ENCODE results near the gene CCNL1. TPM values are rescaled to one million over a fixed set of nuclear protein-coding genes. Genes with fewer than 3 reads are reported as not detected.

CCNL1 gene
- total and polyA plus RNA-seq, 7 donors = 21.8 to 55.5 (median 34.5) TPM

DNA sequence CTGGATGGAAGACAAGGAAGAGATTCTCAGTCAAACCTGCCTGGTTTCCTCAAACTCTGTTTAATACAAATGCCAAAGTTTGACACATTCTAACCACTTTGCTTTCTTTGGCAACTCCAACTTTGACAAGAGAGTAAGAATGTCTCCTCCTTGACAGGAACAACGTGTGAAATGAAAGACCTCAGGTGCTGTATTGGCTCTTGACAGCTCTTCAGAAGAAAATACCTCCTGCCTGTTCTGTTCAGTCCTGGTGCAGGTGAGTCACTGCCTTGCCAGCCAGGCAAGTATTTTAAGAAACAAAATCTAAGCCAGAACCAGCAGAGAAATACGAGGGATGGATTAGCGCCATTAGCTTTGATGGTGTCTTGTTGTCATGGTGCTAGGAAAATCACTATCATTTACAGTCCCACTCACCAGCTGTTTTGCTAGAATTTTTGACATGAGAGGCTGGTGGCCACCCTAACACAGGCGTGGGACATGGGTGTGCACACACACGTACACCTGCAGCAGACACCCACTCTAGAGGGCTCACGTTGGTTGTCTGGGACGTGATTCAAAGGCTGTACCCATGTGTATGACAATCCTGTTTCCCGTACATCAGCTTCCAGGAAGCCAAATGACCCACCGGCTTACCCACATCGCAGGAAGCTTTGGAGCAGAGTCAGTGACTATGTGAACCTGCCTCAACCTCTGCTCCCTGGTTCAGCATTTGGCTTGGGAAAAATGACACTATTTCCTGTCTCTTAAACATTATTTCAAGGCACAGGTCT, 60.4 kb downstream of the CCNL1 start:
- Histone ChIP-seq H3K27me3 (ENCODE audit: insufficient read depth in 3 of 3, low read length in 2 of 3) (no peaks in the 10 kb centered on the region), H3K36me3 (ENCODE audit: insufficient read depth in 1 of 2, low read depth in 1 of 2) (no peaks in the 10 kb centered on the region), H3K4me3 (no peak overlapping the region), H3K27ac (peak overlapping the region; percentile 64), H3K4me1 (peaks cover 24% of the 10 kb centered on the region), H3K9me3 (no peaks in the 10 kb centered on the region)
- 48 to 58% (median 52%) methylated on average over 10 of the region's 10 CpGs for WGBS, 3 donors
- TF ChIP-seq, protein P1, sequence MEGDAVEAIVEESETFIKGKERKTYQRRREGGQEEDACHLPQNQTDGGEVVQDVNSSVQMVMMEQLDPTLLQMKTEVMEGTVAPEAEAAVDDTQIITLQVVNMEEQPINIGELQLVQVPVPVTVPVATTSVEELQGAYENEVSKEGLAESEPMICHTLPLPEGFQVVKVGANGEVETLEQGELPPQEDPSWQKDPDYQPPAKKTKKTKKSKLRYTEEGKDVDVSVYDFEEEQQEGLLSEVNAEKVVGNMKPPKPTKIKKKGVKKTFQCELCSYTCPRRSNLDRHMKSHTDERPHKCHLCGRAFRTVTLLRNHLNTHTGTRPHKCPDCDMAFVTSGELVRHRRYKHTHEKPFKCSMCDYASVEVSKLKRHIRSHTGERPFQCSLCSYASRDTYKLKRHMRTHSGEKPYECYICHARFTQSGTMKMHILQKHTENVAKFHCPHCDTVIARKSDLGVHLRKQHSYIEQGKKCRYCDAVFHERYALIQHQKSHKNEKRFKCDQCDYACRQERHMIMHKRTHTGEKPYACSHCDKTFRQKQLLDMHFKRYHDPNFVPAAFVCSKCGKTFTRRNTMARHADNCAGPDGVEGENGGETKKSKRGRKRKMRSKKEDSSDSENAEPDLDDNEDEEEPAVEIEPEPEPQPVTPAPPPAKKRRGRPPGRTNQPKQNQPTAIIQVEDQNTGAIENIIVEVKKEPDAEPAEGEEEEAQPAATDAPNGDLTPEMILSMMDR (IDR thresholded peaks at IDR 0.05) = no peak
- ATAC-seq (peak; percentile 70 to 94 (median 82)), DNase-seq (no peak)
- intact Hi-C loops (cut with DNase I) = no loop called here

DNA sequence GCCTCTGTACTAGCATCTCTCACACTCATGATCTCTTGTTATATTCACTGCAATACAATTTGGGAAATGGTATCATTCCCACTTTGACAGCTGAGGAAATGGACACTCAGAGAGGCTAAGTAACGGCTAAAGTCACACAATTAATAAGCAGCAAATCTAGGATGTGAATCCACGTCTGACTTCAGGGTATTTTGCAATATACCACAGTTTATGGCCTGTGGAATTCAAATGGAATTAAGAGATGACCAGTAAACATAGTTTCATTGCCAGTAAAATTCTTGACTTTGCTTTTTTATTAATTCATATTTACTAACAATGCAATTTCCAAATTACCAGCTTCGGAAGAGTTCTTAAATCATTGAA, 61.1 kb downstream of the CCNL1 start:
- Histone ChIP-seq H3K36me3 (ENCODE audit: insufficient read depth in 1 of 2, low read depth in 1 of 2) (no peaks in the 10 kb centered on the region), H3K27ac (peak overlapping the region; percentile 64), H3K4me3 (no peak overlapping the region), H3K9me3 (no peaks in the 10 kb centered on the region), H3K27me3 (ENCODE audit: insufficient read depth in 3 of 3, low read length in 2 of 3) (no peaks in the 10 kb centered on the region), H3K4me1 (peaks cover 24% of the 10 kb centered on the region)
- WGBS, 3 donors = 58 to 73% (median 61%) methylated on average over 3 of the region's 3 CpGs
- intact Hi-C loops (cut with DNase I) = no loop called here
- ATAC-seq = peak in 2 of 4 donors; percentile 9 to 19
- TF ChIP-seq, protein P1 (IDR thresholded peaks at IDR 0.05) = no peak
- DNase-seq = no peak

DNA sequence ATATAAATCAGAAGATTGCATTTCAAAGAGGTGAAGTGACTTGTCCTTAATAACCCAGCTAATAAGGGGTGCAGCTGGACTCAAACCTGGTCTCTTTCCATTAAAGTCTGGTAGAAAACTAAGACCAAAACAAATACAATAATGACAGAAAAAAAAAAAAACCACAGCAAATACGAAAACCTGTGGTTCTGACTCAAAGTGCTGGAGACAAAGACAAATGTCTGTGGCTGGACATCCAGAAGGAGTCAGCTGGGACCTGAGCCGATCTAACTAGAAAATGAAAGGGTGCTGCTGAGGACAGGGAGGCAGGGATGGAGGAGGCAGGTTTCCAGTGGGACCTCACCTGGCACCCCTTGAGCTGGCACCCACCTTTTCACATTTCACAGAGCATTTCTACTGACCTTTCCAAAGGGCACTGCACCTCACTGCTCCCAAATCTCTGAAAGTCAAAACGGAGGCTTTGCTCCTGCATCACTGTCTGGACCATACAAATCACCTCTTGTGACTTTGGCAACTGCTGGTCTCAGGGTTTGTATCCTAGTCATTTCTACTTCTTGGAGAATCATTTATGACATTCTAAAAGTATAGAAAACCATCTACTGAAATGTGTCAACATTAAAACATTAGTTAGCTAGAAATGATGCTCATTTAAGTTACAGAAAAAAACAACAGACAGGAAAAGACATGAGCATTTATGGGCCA, 61.7 kb downstream of the CCNL1 start:
- ATAC-seq = no peak
- TF ChIP-seq, protein P1 (IDR thresholded peaks at IDR 0.05) = no peak

More for the DNA sequence above, 61.7 kb downstream of the CCNL1 start:
- no peaks in the 10 kb centered on the region for H3K27me3 ChIP-seq (ENCODE audit: insufficient read depth in 3 of 3, low read length in 2 of 3)
- no peak overlapping the region for H3K27ac ChIP-seq
- no peaks in the 10 kb centered on the region for H3K9me3 ChIP-seq
- H3K36me3 ChIP-seq (ENCODE audit: insufficient read depth in 1 of 2, low read depth in 1 of 2) = no peaks in the 10 kb centered on the region
- H3K4me3 ChIP-seq = no peak overlapping the region
- DNase-seq = no peak
- peaks cover 24% of the 10 kb centered on the region for H3K4me1 ChIP-seq
- WGBS, 3 donors = 58 to 77% (median 60%) methylated on average over 3 of the region's 3 CpGs
- intact Hi-C loops (cut with DNase I) = no loop called here

Measured in psoas muscle (tissue), 8 donors.